Measurements from ENCODE around the gene SLC25A13. TPM values are rescaled to one million over a fixed set of nuclear protein-coding genes. Genes with fewer than 3 reads are reported as not detected.
"Not testable (repeated sequence)": the region's sequence is repeated elsewhere in the genome, so short reads cannot be mapped to it uniquely, and the experiment has no call there.

The SLC25A13 gene
- total RNA-seq, 4 donors from 2014 or later = 24.2 to 51.1 (median 24.7) TPM

GRCh38 chr7:96300502-96300901, 21.4 kb downstream of the SLC25A13 start:
- DNase-seq (ENCODE audit: low spot score) = no peak
- no peak for TF ChIP-seq CTCF (IDR thresholded peaks at IDR 0.05)

GRCh38 chr7:96299496-96299895, 22.4 kb downstream of the SLC25A13 start:
- TF ChIP-seq CTCF (IDR thresholded peaks at IDR 0.05) = no peak
- no peak for DNase-seq (ENCODE audit: low spot score)
- no peak for ATAC-seq (ENCODE audit: low FRiP score)

More at GRCh38 chr7:96300502-96300901, 21.4 kb downstream of the SLC25A13 start:
- no peak for ATAC-seq (ENCODE audit: low FRiP score)

GRCh38 chr7:96297876-96298275, 24.0 kb downstream of the SLC25A13 start:
- DNase-seq (ENCODE audit: low spot score) (no peak), ATAC-seq (ENCODE audit: low FRiP score) (no peak)
- TF ChIP-seq CTCF (IDR thresholded peaks at IDR 0.05) = no peak

- DNase-seq (ENCODE audit: low spot score); ATAC-seq (ENCODE audit: low FRiP score): not testable (repeated sequence)
Measured at GRCh38 chr7:96297446-96297845, 24.5 kb downstream of the SLC25A13 start.

- ATAC-seq (ENCODE audit: low FRiP score); DNase-seq (ENCODE audit: low spot score): not testable (repeated sequence)
Measured at GRCh38 chr7:96293911-96294310, 28.0 kb downstream of the SLC25A13 start.

- no peak for TF ChIP-seq CTCF (IDR thresholded peaks at IDR 0.05)
- ATAC-seq (ENCODE audit: low FRiP score) = no peak
- DNase-seq (ENCODE audit: low spot score) = no peak
Measured at GRCh38 chr7:96287559-96287958, 34.3 kb downstream of the SLC25A13 start.

GRCh38 chr7:96287132-96287531, 34.8 kb downstream of the SLC25A13 start:
- TF ChIP-seq CTCF (IDR thresholded peaks at IDR 0.05) = no peak
- no peak for ATAC-seq (ENCODE audit: low FRiP score)
- no peak for DNase-seq (ENCODE audit: low spot score)

GRCh38 chr7:96285579-96285978, 36.3 kb downstream of the SLC25A13 start:
- DNase-seq (ENCODE audit: low spot score) (no peak), ATAC-seq (ENCODE audit: low FRiP score) (no peak)
- no peak for TF ChIP-seq CTCF (IDR thresholded peaks at IDR 0.05)

All from omental fat pad (tissue), 4 donors.